Endodermal cell (in vitro differentiated cells): ENCODE data around the gene ELL2. TPM values are rescaled to one million over a fixed set of nuclear protein-coding genes. Genes with fewer than 3 reads are reported as not detected.

Source experiments
- DNase-seq: peaks from one replicate; pipeline ENCODE4 v3.0.0-alpha.2; 2017
- H3K27ac ChIP-seq: 2 replicates; pipeline ENCODE4 v1.5.1; 2013; ENCODE audit warnings: mild to moderate bottlenecking, low read depth, low read length, moderate library complexity
- H3K27me3 ChIP-seq: 2 replicates; pipeline ENCODE4 v1.6.1; 2013; ENCODE audit warnings: mild to moderate bottlenecking, low read length, moderate library complexity; ENCODE audit not compliant: insufficient read depth, control insufficient read depth, poor library complexity, severe bottlenecking
- H3K36me3 ChIP-seq: 2 replicates; pipeline ENCODE4 v1.7.0; 2013; ENCODE audit warnings: mild to moderate bottlenecking, low read length, moderate library complexity; ENCODE audit not compliant: control insufficient read depth, insufficient read depth
- H3K4me1 ChIP-seq: one replicate; pipeline ENCODE4 v1.7.0; 2013; ENCODE audit warnings: low read length; ENCODE audit not compliant: control insufficient read depth, insufficient read depth
- H3K4me3 ChIP-seq: 2 replicates; pipeline ENCODE4 v1.5.1; 2013; ENCODE audit warnings: mild to moderate bottlenecking, low read length, moderate library complexity
- H3K9ac ChIP-seq: 2 replicates; pipeline ENCODE4 v1.6.1; 2013; ENCODE audit warnings: mild to moderate bottlenecking, low read length, moderate library complexity; ENCODE audit not compliant: poor library complexity, severe bottlenecking; ENCODE audit errors: extremely low read depth
- H3K9me3 ChIP-seq: 2 replicates; pipeline ENCODE4 v1.6.1; 2013; ENCODE audit warnings: mild to moderate bottlenecking, low read length, moderate library complexity; ENCODE audit not compliant: control insufficient read depth
- H3K27ac Mint-ChIP-seq: 2 replicates; pipeline ENCODE4 v1.8.0; 2020; ENCODE audit warnings: mixed read lengths
- H3K27me3 Mint-ChIP-seq: 2 replicates; pipeline ENCODE4 v1.8.0; 2021; ENCODE audit warnings: mild to moderate bottlenecking, mixed read lengths; ENCODE audit not compliant: insufficient read depth
- H3K36me3 Mint-ChIP-seq: 2 replicates; pipeline ENCODE4 v1.8.0; 2020; ENCODE audit warnings: low read depth, mixed read lengths
- H3K4me1 Mint-ChIP-seq: 2 replicates; pipeline ENCODE4 v1.8.0; 2020; ENCODE audit warnings: mixed read lengths
- H3K4me3 Mint-ChIP-seq: 2 replicates; pipeline ENCODE4 v1.8.0; 2020; ENCODE audit warnings: mild to moderate bottlenecking, moderate library complexity, mixed read lengths
- H3K9me3 Mint-ChIP-seq: 2 replicates; pipeline ENCODE4 v1.8.0; 2020; ENCODE audit warnings: mild to moderate bottlenecking, mixed read lengths
- CTCF ChIP-seq: fragments of 200-600 bp; sonication (generic); conservative IDR thresholded peaks from 2 replicates; pipeline ENCODE4 v1.5.0; 2021; ENCODE audit warnings: antibody characterized with exemption, mild to moderate bottlenecking
- WGBS, 2 experiments: methylation state at CpG; one replicate each; pipeline versions ENCODE4 v1.1.5 to v1.1.7; 2013; ENCODE audit warnings: missing lambda C conversion rate in 2 of 2, mixed read lengths in 1 of 2; ENCODE audit not compliant: insufficient coverage in 1 of 2, insufficient read length in 1 of 2; 5-methylcytosine and 5-hydroxymethylcytosine counted together
- total RNA-seq, 2 donors: library from RNA; stranded (reverse); fragmentation: NEBNext Ultra II Directional in 1 of 2; extraction: Animal tissue kit (Norgen Biotek cat#: 25700) in 1 of 2; gene quantifications; 2 replicates in 1 of 2; 3 replicates in 1 of 2; pipeline ENCODE4 v1.2.1, GENCODE V29; 2021

The ELL2 gene
- total RNA-seq, 2 donors from 2014 or later, result 28.6 to 44.1 TPM

- Histone ChIP-seq H3K27me3 (no peaks in the 10 kb centered on the region), H3K36me3 (peaks cover 40% of the 10 kb centered on the region), H3K4me3 (no peak overlapping the region), H3K9ac (no peak overlapping the region), H3K27ac (no peak overlapping the region), H3K9me3 (no peaks in the 10 kb centered on the region), H3K4me1 (peaks cover 7% of the 10 kb centered on the region)
- H3K9me3 Mint-ChIP-seq, result no peaks in the 10 kb centered on the region
- WGBS, 2 experiments, result 89 to 100% methylated on average over 1 of the region's 1 CpG
- peaks cover 39% of the 10 kb centered on the region for H3K4me1 Mint-ChIP-seq
- no peaks in the 10 kb centered on the region for H3K27me3 Mint-ChIP-seq
- TF ChIP-seq CTCF, result no peak
- peaks cover 2% of the 10 kb centered on the region for H3K36me3 Mint-ChIP-seq
- H3K4me3 Mint-ChIP-seq, result no peak overlapping the region
- DNase-seq, result no peak
- H3K27ac Mint-ChIP-seq, result no peak overlapping the region
Observed at GRCh38 chr5:95938347-95938746, 23.3 kb downstream of the ELL2 start.

GRCh38 chr5:95937607-95938152 is 24.0 kb downstream of the ELL2 start:
- Mint-ChIP-seq H3K4me3 (no peak overlapping the region), H3K27me3 (no peaks in the 10 kb centered on the region), H3K36me3 (peaks cover 2% of the 10 kb centered on the region), H3K4me1 (peaks cover 39% of the 10 kb centered on the region), H3K27ac (no peak overlapping the region), H3K9me3 (no peaks in the 10 kb centered on the region)
- Histone ChIP-seq H3K27me3 (no peaks in the 10 kb centered on the region), H3K9me3 (no peaks in the 10 kb centered on the region), H3K4me1 (peaks cover 7% of the 10 kb centered on the region), H3K27ac (no peak overlapping the region), H3K36me3 (peaks cover 46% of the 10 kb centered on the region), H3K4me3 (no peak overlapping the region), H3K9ac (no peak overlapping the region)
- WGBS, 2 experiments, result 89 to 100% methylated on average over 3 of the region's 3 CpGs
- no peak for DNase-seq
- no peak for TF ChIP-seq CTCF

GRCh38 chr5:95936812-95937397 is 24.7 kb downstream of the ELL2 start:
- 97 to 100% methylated on average over 3 to 5 of the region's 5 CpGs for WGBS, 2 experiments
- Histone ChIP-seq H3K9ac (no peak overlapping the region), H3K4me1 (peaks cover 7% of the 10 kb centered on the region), H3K36me3 (peaks cover 46% of the 10 kb centered on the region), H3K4me3 (no peak overlapping the region), H3K27ac (no peak overlapping the region), H3K9me3 (no peaks in the 10 kb centered on the region), H3K27me3 (no peaks in the 10 kb centered on the region)
- peaks cover 2% of the 10 kb centered on the region for H3K36me3 Mint-ChIP-seq
- no peaks in the 10 kb centered on the region for H3K27me3 Mint-ChIP-seq
- DNase-seq, result no peak
- H3K9me3 Mint-ChIP-seq, result no peaks in the 10 kb centered on the region
- no peak overlapping the region for H3K27ac Mint-ChIP-seq
- H3K4me3 Mint-ChIP-seq, result no peak overlapping the region
- TF ChIP-seq CTCF, result no peak
- peaks cover 38% of the 10 kb centered on the region for H3K4me1 Mint-ChIP-seq
